IMR-90 (cell line): ENCODE data around the gene LRP5. TPM values are rescaled to one million over a fixed set of nuclear protein-coding genes. Genes with fewer than 3 reads are reported as not detected.

Experiments used
- ATAC-seq: fragments of 200-7000 bp; cut with Tn5 transposase; 2 replicates; pipeline ENCODE4 v1.9.1; 2020; ENCODE audit warnings: low read depth, mild to moderate bottlenecking, moderate library complexity
- BruUV-seq: library from RNA; stranded (reverse); fragments of 400-500 nt; replicated peaks from 2 replicates; lab custom pipeline; 2021; lab: Mats Ljungman, UMichigan
- CTCF ChIA-PET: fragments of 300-600 bp; formaldehyde crosslinking; extraction: SDS; loops from one replicate; lab custom pipeline; 2021; ENCODE audit warnings: antibody characterized with exemption; lab: Yijun Ruan, JAX
- POLR2A ChIA-PET: fragments of 300-600 bp; sonication (Branson Sonifier 250); formaldehyde crosslinking; loops from one replicate; lab custom pipeline; 2022; ENCODE audit warnings: antibody characterized with exemption; ENCODE audit not compliant: unreplicated experiment; lab: Charles Lee
- DNase-seq: peaks from one replicate; pipeline ENCODE4 v3.0.0; 2013
- H2AFZ ChIP-seq: replicated peaks from 2 replicates; pipeline ENCODE3; 2013; ENCODE audit warnings: low read length, mild to moderate bottlenecking; ENCODE audit not compliant: poor library complexity
- H2AK5ac ChIP-seq: 2 replicates; pipeline ENCODE4 v1.6.1; 2013; ENCODE audit warnings: low read depth, low read length, inconsistent platforms
- H2AK9ac ChIP-seq: replicated peaks from 2 replicates; pipeline ENCODE3; 2013; ENCODE audit warnings: mild to moderate bottlenecking, low read depth, low read length, moderate library complexity; ENCODE audit not compliant: poor library complexity
- H2BK120ac ChIP-seq: 2 replicates; pipeline ENCODE4 v1.6.1; 2013; ENCODE audit warnings: low read depth, low read length, inconsistent platforms
- H2BK15ac ChIP-seq: 3 replicates; pipeline ENCODE4 v1.6.1; 2013; ENCODE audit warnings: low read depth, low read length, inconsistent platforms
- H2BK20ac ChIP-seq: 2 replicates; pipeline ENCODE4 v1.6.1; 2013; ENCODE audit warnings: low read depth, mild to moderate bottlenecking, inconsistent platforms, low read length, moderate library complexity
- H2BK5ac ChIP-seq: 2 replicates; pipeline ENCODE4 v1.6.1; 2013; ENCODE audit warnings: mild to moderate bottlenecking, low read depth, low read length, inconsistent platforms; ENCODE audit not compliant: poor library complexity, severe bottlenecking
- H3K14ac ChIP-seq: replicated peaks from 2 replicates; pipeline ENCODE4 v1.6.1; 2013; ENCODE audit warnings: low read depth, low read length, inconsistent platforms
- H3K18ac ChIP-seq: 2 replicates; pipeline ENCODE4 v1.6.1; 2013; ENCODE audit warnings: low read depth, low read length, control low read depth
- H3K23ac ChIP-seq: 2 replicates; pipeline ENCODE4 v1.6.1; 2013; ENCODE audit warnings: low read depth, low read length, inconsistent platforms
- H3K27ac ChIP-seq: 2 replicates; pipeline ENCODE4 v1.5.1; 2013; ENCODE audit warnings: mild to moderate bottlenecking, control low read depth, low read length; ENCODE audit not compliant: insufficient read depth
- H3K27me3 ChIP-seq: 2 replicates; pipeline ENCODE4 v1.6.1; 2013; ENCODE audit warnings: low read length; ENCODE audit not compliant: control insufficient read depth, insufficient read depth
- H3K36me3 ChIP-seq: 2 replicates; pipeline ENCODE4 v1.6.1; 2013; ENCODE audit warnings: low read length, mixed read lengths; ENCODE audit not compliant: control insufficient read depth, insufficient read depth
- H3K4ac ChIP-seq: 2 replicates; pipeline ENCODE4 v1.6.1; 2013; ENCODE audit warnings: low read depth, low read length, inconsistent platforms
- H3K4me1 ChIP-seq: 2 replicates; pipeline ENCODE4 v1.6.1; 2013; ENCODE audit warnings: low read length, mixed read lengths; ENCODE audit not compliant: control insufficient read depth, insufficient read depth
- H3K4me2 ChIP-seq: 2 replicates; pipeline ENCODE4 v1.6.1; 2013; ENCODE audit warnings: low read depth, mild to moderate bottlenecking, control low read depth, low read length, moderate library complexity
- H3K4me3 ChIP-seq: 2 replicates; pipeline ENCODE4 v1.5.1; 2013; ENCODE audit warnings: low read depth, mild to moderate bottlenecking, control low read depth, low read length, moderate library complexity; ENCODE audit not compliant: insufficient read depth
- H3K56ac ChIP-seq: 2 replicates; pipeline ENCODE4 v1.6.1; 2013; ENCODE audit warnings: low read length, inconsistent platforms; ENCODE audit not compliant: insufficient read depth; ENCODE audit errors: extremely low read depth
- H3K79me1 ChIP-seq, 2 experiments: 2 replicates each; pipeline ENCODE4 v1.6.1; 2013; ENCODE audit warnings: low read length in 2 of 2, inconsistent platforms in 1 of 2, low read depth in 1 of 2
- H3K9ac ChIP-seq: 2 replicates; pipeline ENCODE4 v1.6.1; 2013; ENCODE audit warnings: low read depth, low read length, control low read depth
- H3K9me1 ChIP-seq: 2 replicates; pipeline ENCODE4 v1.6.1; 2013; ENCODE audit warnings: low read length, inconsistent platforms; ENCODE audit not compliant: insufficient read depth
- H3K9me3 ChIP-seq: 2 replicates; pipeline ENCODE4 v1.6.1; 2013; ENCODE audit warnings: low read length; ENCODE audit not compliant: control insufficient read depth, insufficient read depth
- H4K20me1 ChIP-seq: 2 replicates; pipeline ENCODE4 v1.6.1; 2013; ENCODE audit warnings: low read length, inconsistent platforms; ENCODE audit not compliant: insufficient read depth
- H4K5ac ChIP-seq: 2 replicates; pipeline ENCODE4 v1.6.1; 2013; ENCODE audit warnings: mild to moderate bottlenecking, low read depth, low read length, control low read depth
- H4K8ac ChIP-seq, 2 experiments: 2 replicates each; pipeline ENCODE4 v1.6.1; 2013; ENCODE audit warnings: low read depth in 2 of 2, low read length in 2 of 2, control low read depth in 1 of 2, inconsistent platforms in 1 of 2
- H4K91ac ChIP-seq: 2 replicates; pipeline ENCODE4 v1.6.1; 2013; ENCODE audit warnings: low read depth, low read length, inconsistent platforms; ENCODE audit not compliant: insufficient read depth
- BHLHE40 ChIP-seq: fragments of 150-350 bp; IDR thresholded peaks from 2 replicates; pipeline ENCODE4 v1.6.1; 2016; ENCODE audit warnings: mild to moderate bottlenecking, low read depth, low read length
- CEBPB ChIP-seq: IDR thresholded peaks from 2 replicates; pipeline ENCODE4 v1.6.1; 2012; ENCODE audit warnings: low read depth, low read length, improper control_type of control experiment
- CHD1 ChIP-seq: IDR thresholded peaks from 2 replicates; pipeline ENCODE4 v1.6.1; 2012; ENCODE audit warnings: low read depth, low read length, improper control_type of control experiment
- CTCF ChIP-seq: conservative IDR thresholded peaks from 2 replicates; pipeline ENCODE4 v1.5.1; 2012; ENCODE audit warnings: mild to moderate bottlenecking, low read depth, low read length, improper control_type of control experiment
- ELK1 ChIP-seq: fragments of 150-350 bp; IDR thresholded peaks from 2 replicates; pipeline ENCODE4 v1.6.1; 2016; ENCODE audit warnings: low read depth, mild to moderate bottlenecking, low read length, moderate library complexity, borderline replicate concordance
- FOS ChIP-seq: fragments of 150-350 bp; IDR thresholded peaks from 2 replicates; pipeline ENCODE4 v1.6.1; 2016; ENCODE audit warnings: low read depth, low read length
- MAZ ChIP-seq: IDR thresholded peaks from 2 replicates; pipeline ENCODE4 v1.6.1; 2012; ENCODE audit warnings: low read depth, mild to moderate bottlenecking, low read length, improper control_type of control experiment, moderate library complexity, borderline replicate concordance
- MXI1 ChIP-seq: IDR thresholded peaks from 2 replicates; pipeline ENCODE4 v1.6.1; 2012; ENCODE audit warnings: low read depth, mild to moderate bottlenecking, low read length, moderate library complexity, borderline replicate concordance
- NFE2L2 ChIP-seq: fragments of 150-350 bp; IDR thresholded peaks from 2 replicates; pipeline ENCODE4 v1.6.1; 2016; ENCODE audit warnings: low read depth, mild to moderate bottlenecking, low read length
- POLR2A ChIP-seq: IDR thresholded peaks from 2 replicates; pipeline ENCODE4 v1.6.1; 2012; ENCODE audit warnings: mild to moderate bottlenecking, low read depth, low read length
- RAD21 ChIP-seq: IDR thresholded peaks from 2 replicates; pipeline ENCODE4 v1.6.1; 2012; ENCODE audit warnings: low read length, improper control_type of control experiment
- RCOR1 ChIP-seq: IDR thresholded peaks from 2 replicates; pipeline ENCODE4 v1.6.1; 2012; ENCODE audit warnings: mild to moderate bottlenecking, low read length, improper control_type of control experiment; ENCODE audit not compliant: insufficient replicate concordance
- RFX5 ChIP-seq: IDR thresholded peaks from 2 replicates; pipeline ENCODE4 v1.8.0; 2012; ENCODE audit warnings: low read depth, mild to moderate bottlenecking, low read length, moderate library complexity
- SMC3 ChIP-seq: fragments of 150-350 bp; IDR thresholded peaks from 2 replicates; pipeline ENCODE4 v1.6.1; 2016; ENCODE audit warnings: low read depth, mild to moderate bottlenecking, antibody characterized with exemption, low read length, moderate library complexity
- USF2 ChIP-seq: fragments of 150-350 bp; IDR thresholded peaks from 2 replicates; pipeline ENCODE4 v1.6.1; 2017; ENCODE audit warnings: mild to moderate bottlenecking, antibody characterized with exemption, low read length, low read depth
- WGBS, 2 experiments: methylation state at CpG; one replicate each; pipeline versions ENCODE4 v1.1.5 to v1.1.7; 2013; ENCODE audit warnings: missing lambda C conversion rate in 2 of 2; ENCODE audit not compliant: insufficient read length in 1 of 2; ENCODE audit errors: extremely low coverage in 2 of 2; 5-methylcytosine and 5-hydroxymethylcytosine counted together
- dilution Hi-C: fragments of 300-500 bp; cut with HindIII; formaldehyde crosslinking; loops from one replicate; pipeline ENCODE4 v1.14.3; 2018; ENCODE audit warnings: low sequenced_read_pairs; ENCODE audit not compliant: unreplicated experiment
- in situ Hi-C: fragments of 300-500 bp; cut with MboI; formaldehyde crosslinking; loops from 3 replicates; pipeline ENCODE4 v1.14.3; 2019; ENCODE audit warnings: low sequenced_read_pairs, inconsistent platforms, mixed read lengths
- intact Hi-C: fragments of 100-400 bp; cut with micrococcal nuclease; formaldehyde crosslinking; loops from 2 replicates; pipeline ENCODE4 v1.10.0; 2022
- polyA plus RNA-seq, 3 experiments: library from polyadenylated mRNA; depleted of rRNA; stranded (reverse); fragments of >200 nt; gene quantifications; 2 replicates each; pipeline ENCODE4 v1.2.3, GENCODE V29; 2012; ENCODE audit warnings: low replicate concordance in 1 of 3
- total RNA-seq: library from RNA; depleted of rRNA; stranded (reverse); fragments of >200 nt; gene quantifications from 2 replicates; pipeline ENCODE4 v1.2.3, GENCODE V29; 2012

LRP5 gene
- total and polyA plus RNA-seq, 2 of the 4 experiments (the other 2 are of a cell fraction): 10.4 to 15.0 TPM

GRCh38 chr11:68467201-68467834 is 154.9 kb downstream of the LRP5 start:
- H3K4me2 ChIP-seq: no peak overlapping the region
- H3K56ac ChIP-seq: no peak overlapping the region
- no peak overlapping the region for H2BK5ac ChIP-seq
- dilution Hi-C loops: no loop called here
- no peak overlapping the region for H4K8ac ChIP-seq
- H3K9me3 ChIP-seq: no peaks in the 10 kb centered on the region
- no peak overlapping the region for H2AK5ac ChIP-seq
- peaks cover 97% of the 10 kb centered on the region for H4K20me1 ChIP-seq
- H3K23ac ChIP-seq: no peak overlapping the region
- no TSS peak for BruUV-seq
- TF ChIP-seq SMC3 (no peak), NFE2L2 (no peak), RFX5 (no peak), RAD21 (no peak), CTCF (no peak), POLR2A (no peak), FOS (no peak), RCOR1 (no peak), CEBPB (no peak), BHLHE40 (no peak), MXI1 (no peak), USF2 (no peak), MAZ (no peak), ELK1 (no peak), CHD1 (no peak)
- H2BK120ac ChIP-seq: no peak overlapping the region
- CTCF ChIA-PET: no interaction called here
- intact Hi-C loops: loop anchor here (10.0 kb wide), 1 partner anchor 107 kb away; no protein-coding TSS in a partner anchor
- DNase-seq: no peak
- in situ Hi-C loops: no loop called here
- H3K4me1 ChIP-seq: peaks cover 24% of the 10 kb centered on the region
- H3K18ac ChIP-seq: no peak overlapping the region
- H2BK20ac ChIP-seq: no peak overlapping the region
- no peak overlapping the region for H3K4ac ChIP-seq
- no peak overlapping the region for H3K4me3 ChIP-seq
- ATAC-seq: no peak
- peaks cover 35% of the 10 kb centered on the region for H3K9me1 ChIP-seq
- no peak overlapping the region for H2AK9ac ChIP-seq
- POLR2A ChIA-PET: no interaction called here
- H2BK15ac ChIP-seq: no peak overlapping the region
- no peak overlapping the region for H4K91ac ChIP-seq
- H3K14ac ChIP-seq: no peak overlapping the region
- peaks cover 8% of the 10 kb centered on the region for H3K36me3 ChIP-seq
- H3K27me3 ChIP-seq: no peaks in the 10 kb centered on the region
- no peak overlapping the region for H2AFZ ChIP-seq
- peaks cover 16 to 74% of the 10 kb centered on the region in 2 experiments for H3K79me1 ChIP-seq
- H3K9ac ChIP-seq: no peak overlapping the region
- H3K27ac ChIP-seq: no peak overlapping the region
- 100% methylated on average over 1 of the region's 8 CpGs; no CpG with 5 or more reads in 1 of the 2 experiments for WGBS, 2 experiments
- no peak overlapping the region for H4K5ac ChIP-seq
